Naive thymus-derived CD4-positive, alpha-beta T cell (primary cell): ENCODE measurements around the gene CC2D1A. TPM values are rescaled to one million over a fixed set of nuclear protein-coding genes. Genes with fewer than 3 reads are reported as not detected.
A peak's percentile ranks its signal among the peaks of the same experiment; 100 is the strongest.

Source experiments
- ATAC-seq: fragments of 150-1000 bp; cut with Tn5 transposase; 2 replicates; pipeline ENCODE4 v1.10.0; 2021; ENCODE audit warnings: mild to moderate bottlenecking, moderate library complexity
- CTCF ChIA-PET: fragments of 350-600 bp; sonication (Branson Sonifier 250); formaldehyde crosslinking; loops from one replicate; lab custom pipeline; 2021; ENCODE audit warnings: antibody characterized with exemption; lab: Charles Lee
- POLR2A ChIA-PET: fragments of 350-600 bp; sonication (Branson Sonifier 250); formaldehyde crosslinking; loops from one replicate; lab custom pipeline; 2021; ENCODE audit warnings: antibody characterized with exemption, inconsistent platforms; lab: Charles Lee
- DNase-seq, 9 donors: peaks; one replicate each; pipeline versions ENCODE4 v3.0.0 to v3.0.0-alpha.2; 2020 to 2022; ENCODE audit warnings: mixed read lengths in 1 of 9
- H3K27ac ChIP-seq: one replicate; pipeline ENCODE4 v1.7.0; 2013; ENCODE audit warnings: mild to moderate bottlenecking, low read depth, low read length, moderate library complexity
- H3K27me3 ChIP-seq, 2 donors: one replicate each; pipeline ENCODE4 v1.7.0; 2013; ENCODE audit warnings: low read length in 2 of 2, mild to moderate bottlenecking in 2 of 2, moderate library complexity in 2 of 2; ENCODE audit not compliant: control insufficient read depth in 2 of 2, insufficient read depth in 2 of 2
- H3K36me3 ChIP-seq, 3 experiments: 1 replicate in 2 of 3; 2 replicates in 1 of 3; pipeline ENCODE4 v1.7.0; 2013; ENCODE audit warnings: low read length in 3 of 3, mild to moderate bottlenecking in 3 of 3, moderate library complexity in 1 of 3; ENCODE audit not compliant: insufficient read depth in 3 of 3, control insufficient read depth in 2 of 3
- H3K4me1 ChIP-seq, 2 donors: one replicate each; pipeline ENCODE4 v1.7.0; 2013; ENCODE audit warnings: low read length in 2 of 2, mild to moderate bottlenecking in 2 of 2, moderate library complexity in 1 of 2; ENCODE audit not compliant: control insufficient read depth in 2 of 2, insufficient read depth in 2 of 2
- H3K4me3 ChIP-seq: 2 replicates; pipeline ENCODE4 v1.7.0; 2013; ENCODE audit warnings: mild to moderate bottlenecking, low read length
- H3K9me3 ChIP-seq, 3 experiments: 1 replicate in 2 of 3; 2 replicates in 1 of 3; pipeline ENCODE4 v1.7.0; 2013; ENCODE audit warnings: low read length in 3 of 3; ENCODE audit not compliant: control insufficient read depth in 2 of 3
- H3K27ac Mint-ChIP-seq, 9 donors: one replicate each; pipeline ENCODE4 v1.8.0; 2020 to 2022; ENCODE audit warnings: mixed read lengths in 9 of 9, mild to moderate bottlenecking in 8 of 9, moderate library complexity in 5 of 9, inconsistent platforms in 2 of 9
- H3K27me3 Mint-ChIP-seq, 5 donors: one replicate each; pipeline ENCODE4 v1.8.0; 2021 to 2022; ENCODE audit warnings: mixed read lengths in 5 of 5, mild to moderate bottlenecking in 1 of 5
- H3K36me3 Mint-ChIP-seq, 5 donors: one replicate each; pipeline ENCODE4 v1.8.0; 2020 to 2022; ENCODE audit warnings: mixed read lengths in 5 of 5, mild to moderate bottlenecking in 3 of 5, inconsistent platforms in 1 of 5
- H3K4me1 Mint-ChIP-seq, 7 donors: one replicate each; pipeline ENCODE4 v1.8.0; 2020 to 2022; ENCODE audit warnings: mixed read lengths in 7 of 7, mild to moderate bottlenecking in 3 of 7, inconsistent platforms in 1 of 7
- H3K4me3 Mint-ChIP-seq, 10 donors: one replicate each; pipeline ENCODE4 v1.8.0; 2020 to 2022; ENCODE audit warnings: mild to moderate bottlenecking in 10 of 10, mixed read lengths in 10 of 10, moderate library complexity in 6 of 10, inconsistent platforms in 2 of 10
- H3K9me3 Mint-ChIP-seq, 11 donors: one replicate each; pipeline ENCODE4 v1.8.0; 2020 to 2022; ENCODE audit warnings: mixed read lengths in 11 of 11, mild to moderate bottlenecking in 4 of 11, inconsistent platforms in 1 of 11, moderate library complexity in 1 of 11
- intact Hi-C, 2 donors: fragments of 100-400 bp; cut with micrococcal nuclease; formaldehyde crosslinking; loops; one replicate each; pipeline ENCODE4 v1.15.1; 2023
- polyA plus RNA-seq, 2 donors: library from polyadenylated mRNA; unstranded; fragments of 300-500 nt; fragmentation: Illumina TruSeq; gene quantifications; one replicate each; pipeline ENCODE4 v1.2.3, GENCODE V29; 2021
- total RNA-seq, 6 experiments: library from RNA in 5 of 6; stranded (reverse) in 5 of 6; gene quantifications; 1 replicate in 5 of 6; 2 replicates in 1 of 6; pipeline ENCODE4 v1.2.3 and lab custom pipeline; 2021 to 2026

The CC2D1A gene
- total and polyA plus RNA-seq, 7 experiments from 2014 or later, result 4.1 to 33.1 (median 28.8) TPM

- DNase-seq, result no peak
- CTCF ChIA-PET, result interaction anchor here (0.7 kb wide), 1 partner anchor 14 kb away, joined by 3 read pairs; no protein-coding TSS in a partner anchor
- intact Hi-C loops, result no loop called here
- Mint-ChIP-seq H3K4me3 (no peak overlapping the region), H3K4me1 (peaks cover 2 to 15% (median 9%) of the 10 kb centered on the region in 7 donors), H3K27me3 (peaks cover 0 to 7% (median 0%) of the 10 kb centered on the region in 5 donors), H3K9me3 (peaks cover 0 to 3% (median 0%) of the 10 kb centered on the region in 11 donors), H3K27ac (no peak overlapping the region), H3K36me3 (peaks cover 0 to 5% (median 0%) of the 10 kb centered on the region in 5 donors)
- Histone ChIP-seq H3K4me3 (no peak overlapping the region), H3K9me3 (no peaks in the 10 kb centered on the region), H3K27ac (no peak overlapping the region), H3K27me3 (no peaks in the 10 kb centered on the region), H3K36me3 (peaks cover 0 to 18% (median 0%) of the 10 kb centered on the region in 3 experiments), H3K4me1 (no peaks in the 10 kb centered on the region)
- POLR2A ChIA-PET, result no interaction called here
- no peak for ATAC-seq
Observed at GRCh38 chr19:13931391-13932148, 25.6 kb downstream of the CC2D1A start.

GRCh38 chr19:13932149-13932637, 26.2 kb downstream of the CC2D1A start:
- peaks cover 0 to 4% (median 0%) of the 10 kb centered on the region in 5 donors for H3K36me3 Mint-ChIP-seq
- POLR2A ChIA-PET, result interaction anchor here (0.6 to 1.2 kb wide), 2 partner anchors 53 to 560 kb away, joined by 3 to 4 read pairs; no protein-coding TSS in a partner anchor

GRCh38 chr19:13932911-13933393, 27.0 kb downstream of the CC2D1A start:
- no peak for ATAC-seq
- DNase-seq, result no peak
- Mint-ChIP-seq H3K4me1 (peaks cover 2 to 14% (median 9%) of the 10 kb centered on the region in 7 donors), H3K36me3 (peaks cover 0 to 4% (median 0%) of the 10 kb centered on the region in 5 donors), H3K27ac (no peak overlapping the region), H3K4me3 (no peak overlapping the region), H3K9me3 (peaks cover 0 to 3% (median 0%) of the 10 kb centered on the region in 11 donors), H3K27me3 (peaks cover 0 to 13% (median 4%) of the 10 kb centered on the region in 5 donors)
- Histone ChIP-seq H3K9me3 (no peaks in the 10 kb centered on the region), H3K36me3 (peaks cover 0 to 11% (median 0%) of the 10 kb centered on the region in 3 experiments), H3K4me3 (no peak overlapping the region), H3K4me1 (no peaks in the 10 kb centered on the region), H3K27me3 (no peaks in the 10 kb centered on the region), H3K27ac (no peak overlapping the region)
- intact Hi-C loops, result no loop called here
- ChIA-PET CTCF (interaction anchor here (1.3 to 1.5 kb wide), 2 partner anchors 72 to 141 kb away, joined by 4 to 7 read pairs; no protein-coding TSS in a partner anchor), POLR2A (interaction anchor here (0.6 to 1.4 kb wide), 3 partner anchors 54 to 559 kb away, joined by 3 to 6 read pairs (median 4); partner anchors contain the start of gene IL27RA)

More at GRCh38 chr19:13932149-13932637, 26.2 kb downstream of the CC2D1A start:
- H3K27me3 ChIP-seq, result no peaks in the 10 kb centered on the region
- no peak overlapping the region for H3K4me3 Mint-ChIP-seq
- ATAC-seq, result no peak
- no peaks in the 10 kb centered on the region for H3K9me3 ChIP-seq
- intact Hi-C loops, result no loop called here
- peaks cover 0 to 11% (median 9%) of the 10 kb centered on the region in 7 donors for H3K4me1 Mint-ChIP-seq
- no peak for DNase-seq
- H3K36me3 ChIP-seq, result peaks cover 0 to 12% (median 0%) of the 10 kb centered on the region in 3 experiments
- CTCF ChIA-PET, result no interaction called here
- peaks cover 0 to 3% (median 0%) of the 10 kb centered on the region in 11 donors for H3K9me3 Mint-ChIP-seq
- peaks cover 0 to 8% (median 0%) of the 10 kb centered on the region in 5 donors for H3K27me3 Mint-ChIP-seq
- H3K4me1 ChIP-seq, result no peaks in the 10 kb centered on the region
- H3K4me3 ChIP-seq, result no peak overlapping the region
- no peak overlapping the region for H3K27ac ChIP-seq
- H3K27ac Mint-ChIP-seq, result no peak overlapping the region

- no peaks in the 10 kb centered on the region for H3K9me3 ChIP-seq
- H3K4me1 ChIP-seq, result no peaks in the 10 kb centered on the region
- peaks cover 0 to 3% (median 0%) of the 10 kb centered on the region in 11 donors for H3K9me3 Mint-ChIP-seq
- no peak overlapping the region for H3K4me3 Mint-ChIP-seq
- H3K36me3 ChIP-seq, result peaks cover 0 to 8% (median 0%) of the 10 kb centered on the region in 3 experiments
- peaks cover 2 to 14% (median 7%) of the 10 kb centered on the region in 7 donors for H3K4me1 Mint-ChIP-seq
- peaks cover 0 to 13% (median 5%) of the 10 kb centered on the region in 5 donors for H3K27me3 Mint-ChIP-seq
- H3K27ac Mint-ChIP-seq, result peak overlapping the region in 1 of 9 donors; percentile 1
- no peak overlapping the region for H3K4me3 ChIP-seq
- no peaks in the 10 kb centered on the region for H3K27me3 ChIP-seq
- intact Hi-C loops, result no loop called here
- POLR2A ChIA-PET, result interaction anchor here (0.5 kb wide), 1 partner anchor 121 kb away, joined by 3 read pairs; no protein-coding TSS in a partner anchor
- no peaks in the 10 kb centered on the region for H3K36me3 Mint-ChIP-seq
- CTCF ChIA-PET, result interaction anchor here (0.6 to 1.2 kb wide), 2 partner anchors 66 to 124 kb away, joined by 3 read pairs; no protein-coding TSS in a partner anchor
- ATAC-seq (no peak), DNase-seq (no peak)
- no peak overlapping the region for H3K27ac ChIP-seq
Observed at GRCh38 chr19:13934785-13935109, 28.7 kb downstream of the CC2D1A start.

- DNase-seq, result no peak
- ChIA-PET POLR2A (interaction anchor here (0.6 kb wide), 1 partner anchor 33 kb away, joined by 4 read pairs; no protein-coding TSS in a partner anchor), CTCF (interaction anchor here (0.6 to 1.0 kb wide), 2 partner anchors 11 to 37 kb away, joined by 4 to 5 read pairs; no protein-coding TSS in a partner anchor)
- Histone ChIP-seq H3K27me3 (no peaks in the 10 kb centered on the region), H3K27ac (no peak overlapping the region), H3K4me3 (no peak overlapping the region), H3K9me3 (no peaks in the 10 kb centered on the region), H3K4me1 (no peaks in the 10 kb centered on the region), H3K36me3 (peaks cover 0 to 5% (median 0%) of the 10 kb centered on the region in 3 experiments)
- peaks cover 0 to 13% (median 5%) of the 10 kb centered on the region in 5 donors for H3K27me3 Mint-ChIP-seq
- H3K36me3 Mint-ChIP-seq, result no peaks in the 10 kb centered on the region
- no peak for ATAC-seq
- H3K4me3 Mint-ChIP-seq, result no peak overlapping the region
- intact Hi-C loops, result no loop called here
- peaks cover 2 to 14% (median 7%) of the 10 kb centered on the region in 7 donors for H3K4me1 Mint-ChIP-seq
- H3K9me3 Mint-ChIP-seq, result peaks cover 0 to 3% (median 0%) of the 10 kb centered on the region in 11 donors
- H3K27ac Mint-ChIP-seq, result no peak overlapping the region
Observed at GRCh38 chr19:13935765-13936510, 29.9 kb downstream of the CC2D1A start.
